Calu3 (cell line): Measurements from ENCODE around the gene PRMT5. TPM values are rescaled to one million over a fixed set of nuclear protein-coding genes. Genes with fewer than 3 reads are reported as not detected.
A peak's percentile ranks its signal among the peaks of the same experiment; 100 is the strongest.
"Not testable (repeated sequence)": the region's sequence is repeated elsewhere in the genome, so short reads cannot be mapped to it uniquely, and the experiment has no call there.

ENCODE experiments used
- BruUV-seq: library from RNA; stranded (reverse); fragments of 400-500 nt; replicated peaks from 2 replicates; lab custom pipeline; 2021; lab: Mats Ljungman, UMichigan
- CTCF ChIA-PET: fragments of 300-600 bp; sonication (Branson Sonifier 250); formaldehyde crosslinking; loops from one replicate; lab custom pipeline; 2022; ENCODE audit warnings: antibody characterized with exemption; lab: Charles Lee
- DNase-seq: peaks from one replicate; pipeline ENCODE4 v3.0.0; 2022
- H3K27ac Mint-ChIP-seq: one replicate; pipeline ENCODE4 v1.8.0; 2022; ENCODE audit warnings: mixed read lengths; ENCODE audit not compliant: unreplicated experiment
- H3K27me3 Mint-ChIP-seq: one replicate; pipeline ENCODE4 v1.8.0; 2022; ENCODE audit warnings: mixed read lengths; ENCODE audit not compliant: unreplicated experiment
- H3K36me3 Mint-ChIP-seq: one replicate; pipeline ENCODE4 v1.8.0; 2022; ENCODE audit warnings: mild to moderate bottlenecking, moderate library complexity, mixed read lengths; ENCODE audit not compliant: insufficient read depth, unreplicated experiment
- H3K4me1 Mint-ChIP-seq: one replicate; pipeline ENCODE4 v1.8.0; 2022; ENCODE audit warnings: mild to moderate bottlenecking, low read depth, mixed read lengths; ENCODE audit not compliant: unreplicated experiment
- H3K4me3 Mint-ChIP-seq: one replicate; pipeline ENCODE4 v1.8.0; 2022; ENCODE audit warnings: mild to moderate bottlenecking, low read depth, moderate library complexity, mixed read lengths; ENCODE audit not compliant: unreplicated experiment
- H3K9me3 Mint-ChIP-seq: one replicate; pipeline ENCODE4 v1.8.0; 2022; ENCODE audit warnings: low read depth, mixed read lengths; ENCODE audit not compliant: unreplicated experiment
- CTCF ChIP-seq: fragments of 200-600 bp; IDR thresholded peaks from one replicate; pipeline ENCODE4 v1.8.0; 2022; ENCODE audit warnings: antibody characterized with exemption; ENCODE audit not compliant: unreplicated experiment
- intact Hi-C: fragments of 100-400 bp; cut with micrococcal nuclease; formaldehyde crosslinking; loops from one replicate; pipeline ENCODE4 v1.10.0; 2022; ENCODE audit not compliant: unreplicated experiment
- total RNA-seq: library from RNA; stranded (reverse); gene quantifications from 2 replicates; pipeline ENCODE4 v1.2.3, GENCODE V29; 2022

The PRMT5 gene
- total RNA-seq, 1 experiment from 2014 or later, result 101 TPM

DNA sequence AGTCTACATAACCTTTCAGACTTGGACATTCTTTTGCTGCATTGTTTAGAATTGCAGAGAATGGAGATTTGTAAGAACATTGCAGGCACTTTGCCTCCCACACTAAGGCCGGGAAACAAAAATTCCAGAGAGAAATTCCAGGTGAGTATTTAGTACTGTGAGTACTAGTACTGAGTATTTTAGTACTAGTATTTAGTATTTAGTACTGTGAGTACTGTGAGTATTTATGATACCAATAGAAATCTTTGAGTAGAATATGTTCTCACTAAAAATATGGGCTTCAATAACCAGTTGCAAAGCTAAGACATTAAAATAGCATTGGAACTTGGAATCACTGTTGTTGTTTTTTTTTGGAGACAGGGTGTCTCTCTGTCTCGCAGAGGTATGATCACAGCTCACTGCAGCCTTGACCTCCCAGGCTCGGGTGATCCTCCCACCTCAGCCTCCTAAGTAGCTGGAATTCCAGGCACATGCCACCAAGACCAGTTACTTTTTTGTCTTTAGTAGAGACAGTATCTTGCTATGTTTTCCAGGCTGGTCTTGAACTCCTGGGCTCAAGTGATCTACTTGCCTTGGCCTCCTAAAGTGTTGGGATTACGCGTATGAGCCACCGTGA is 33.0 kb upstream of the PRMT5 start:
- H3K36me3 Mint-ChIP-seq, result peaks cover under 1% of the 10 kb centered on the region
- no peak overlapping the region for H3K4me3 Mint-ChIP-seq
- H3K27ac Mint-ChIP-seq, result no peak overlapping the region
- H3K27me3 Mint-ChIP-seq, result no peaks in the 10 kb centered on the region
- TF ChIP-seq CTCF, result no peak
- no peak for DNase-seq
- intact Hi-C loops, result no loop called here
- H3K9me3 Mint-ChIP-seq, result no peaks in the 10 kb centered on the region
- no TSS peak for BruUV-seq
- no peaks in the 10 kb centered on the region for H3K4me1 Mint-ChIP-seq
- CTCF ChIA-PET, result interaction anchor here (0.6 kb wide), 2 partner anchors 65 to 224 kb away, joined by 3 to 4 read pairs; no protein-coding TSS in a partner anchor

DNA sequence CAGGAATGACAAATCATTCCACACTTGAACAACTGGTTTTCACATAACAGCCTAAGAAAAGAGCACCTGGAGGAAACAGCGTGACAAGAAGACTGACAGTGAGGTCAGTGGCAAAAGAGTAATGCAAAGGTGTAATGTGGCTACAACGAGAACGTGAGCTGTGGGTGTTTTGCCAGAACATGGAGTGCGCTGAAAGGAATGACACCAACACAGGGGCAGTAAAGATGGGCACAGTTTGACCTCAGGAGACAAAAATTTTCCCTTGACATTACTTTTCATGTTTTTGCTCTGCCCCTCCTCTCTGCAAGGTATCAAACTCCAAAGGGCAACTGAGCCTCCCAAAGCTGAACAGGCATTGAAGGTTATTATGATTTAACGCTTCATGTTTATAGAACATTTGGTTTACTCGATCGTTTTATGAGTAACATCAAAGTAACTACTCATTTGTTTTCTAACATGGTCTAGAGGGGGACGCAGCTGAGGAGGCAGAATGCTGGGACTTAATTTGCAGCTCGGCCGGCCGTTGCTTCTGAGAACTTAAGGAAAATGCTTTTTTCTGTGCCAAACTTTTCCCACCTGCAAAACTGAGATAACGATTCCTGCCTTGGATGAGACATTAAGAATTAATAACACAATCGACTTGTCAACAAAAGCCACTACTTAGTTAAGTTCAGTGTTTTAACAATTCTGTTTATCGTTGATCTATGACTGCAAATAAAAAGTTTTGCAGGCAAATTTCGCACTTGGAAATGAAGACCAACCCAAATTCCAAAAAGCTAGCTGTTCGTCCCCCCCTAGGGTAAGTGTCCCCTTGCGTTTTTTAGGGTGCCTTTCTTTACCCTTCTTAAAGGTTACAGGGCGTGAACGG is 26.8 kb upstream of the PRMT5 start:
- peaks cover 27% of the 10 kb centered on the region for H3K36me3 Mint-ChIP-seq
- CTCF ChIA-PET, result interaction anchor here (0.5 to 1.6 kb wide), 8 partner anchors 12 to 102 kb away, joined by 3 to 10 read pairs (median 5); partner anchors contain the start of gene PRMT5
- peak overlapping the region; percentile 56 for H3K27ac Mint-ChIP-seq
- peaks cover 11% of the 10 kb centered on the region for H3K4me1 Mint-ChIP-seq
- no peak for TF ChIP-seq CTCF
- H3K9me3 Mint-ChIP-seq, result no peaks in the 10 kb centered on the region
- intact Hi-C loops, result no loop called here
- BruUV-seq, result no TSS peak
- no peak for DNase-seq
- H3K4me3 Mint-ChIP-seq, result peak overlapping the region; percentile 95
- no peaks in the 10 kb centered on the region for H3K27me3 Mint-ChIP-seq

- no TSS peak for BruUV-seq
- H3K4me3 Mint-ChIP-seq, result no peak overlapping the region
- H3K27me3 Mint-ChIP-seq, result no peaks in the 10 kb centered on the region
- no peak for TF ChIP-seq CTCF
- no peak for DNase-seq
- intact Hi-C loops, result no loop called here
- peaks cover 11% of the 10 kb centered on the region for H3K4me1 Mint-ChIP-seq
- peaks cover 27% of the 10 kb centered on the region for H3K36me3 Mint-ChIP-seq
- CTCF ChIA-PET, result no interaction called here
- no peak overlapping the region for H3K27ac Mint-ChIP-seq
- H3K9me3 Mint-ChIP-seq, result no peaks in the 10 kb centered on the region
Observed at GRCh38 chr14:22952418-22952817, 23.2 kb upstream of the PRMT5 start.

DNA sequence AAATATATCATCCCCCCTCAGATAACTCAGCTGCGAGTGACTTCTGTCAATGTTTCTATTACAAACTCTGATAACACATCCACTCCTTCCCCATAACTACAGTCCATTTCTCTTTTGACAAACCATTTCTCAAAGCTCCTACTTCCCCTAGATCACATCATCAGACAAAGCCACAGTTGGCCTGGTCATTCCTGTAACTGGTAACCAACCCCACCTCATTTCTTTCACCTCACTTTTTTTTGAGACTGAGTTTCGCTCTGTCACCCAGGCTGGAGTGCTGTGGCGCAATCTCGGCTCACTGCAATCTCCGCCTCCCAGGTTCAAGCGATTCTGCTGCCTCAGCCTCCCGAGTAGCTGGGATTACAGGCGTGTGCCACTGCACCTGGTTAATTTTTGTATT is 22.6 kb upstream of the PRMT5 start:
- H3K9me3 Mint-ChIP-seq, H3K4me3 Mint-ChIP-seq, intact Hi-C loops, DNase-seq, H3K27ac Mint-ChIP-seq, H3K27me3 Mint-ChIP-seq, CTCF ChIA-PET, BruUV-seq: not testable (repeated sequence)
- Mint-ChIP-seq H3K36me3 (peaks cover 27% of the 10 kb centered on the region), H3K4me1 (peaks cover 11% of the 10 kb centered on the region)
